Anterior cingulate cortex (tissue), 58 donors: ENCODE data around the gene CCT8L2.
"Not testable (repeated sequence)": the region's sequence is repeated elsewhere in the genome, so short reads cannot be mapped to it uniquely, and the experiment has no call there.

Source experiments
- DNase-seq, 58 donors: peaks; one replicate each; lab custom pipeline; 2025; lab: John Stamatoyannopoulos, UW

The CCT8L2 gene

DNA sequence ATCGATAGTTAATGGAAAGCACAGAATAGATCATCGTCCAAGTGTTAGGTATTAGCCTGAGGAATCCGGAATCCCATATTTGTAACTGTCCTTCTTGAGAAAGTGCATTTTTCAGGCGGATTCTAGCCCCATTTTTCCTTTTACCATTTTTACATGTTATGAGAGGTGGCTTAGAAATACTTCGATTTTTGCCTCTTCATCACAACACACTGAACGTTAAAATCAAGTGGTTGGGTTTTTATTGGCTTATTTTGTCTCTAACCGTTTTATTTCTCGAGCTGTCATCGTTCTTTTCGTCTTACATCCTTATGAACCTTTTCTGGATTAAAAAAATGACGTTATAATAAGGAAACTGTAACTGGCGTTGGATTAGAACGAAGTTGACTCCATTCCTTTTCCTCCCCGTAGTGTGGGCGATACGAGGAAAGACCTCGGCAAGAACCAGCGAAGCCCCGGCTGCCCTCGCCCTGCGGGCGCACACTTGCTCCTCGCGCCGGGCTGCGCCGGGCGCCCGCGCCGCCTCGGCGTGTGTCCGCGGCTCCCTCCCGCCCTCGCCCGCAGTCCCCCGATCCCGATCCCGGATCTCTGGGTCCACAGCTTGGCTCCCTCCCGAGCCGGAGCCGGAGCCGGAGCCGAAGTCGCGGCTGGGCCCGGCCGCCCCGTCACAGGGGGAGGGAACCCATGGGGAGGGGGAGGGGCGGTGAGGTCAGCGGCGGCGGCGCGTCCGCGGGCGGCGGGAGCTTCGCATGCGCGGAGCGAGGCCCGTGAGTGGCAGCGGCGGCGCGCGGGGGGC, 8.2 kb upstream of the CCT8L2 start:
- peak in 50 of 58 donors; percentile 5 to 85 (median 59) for DNase-seq

DNA sequence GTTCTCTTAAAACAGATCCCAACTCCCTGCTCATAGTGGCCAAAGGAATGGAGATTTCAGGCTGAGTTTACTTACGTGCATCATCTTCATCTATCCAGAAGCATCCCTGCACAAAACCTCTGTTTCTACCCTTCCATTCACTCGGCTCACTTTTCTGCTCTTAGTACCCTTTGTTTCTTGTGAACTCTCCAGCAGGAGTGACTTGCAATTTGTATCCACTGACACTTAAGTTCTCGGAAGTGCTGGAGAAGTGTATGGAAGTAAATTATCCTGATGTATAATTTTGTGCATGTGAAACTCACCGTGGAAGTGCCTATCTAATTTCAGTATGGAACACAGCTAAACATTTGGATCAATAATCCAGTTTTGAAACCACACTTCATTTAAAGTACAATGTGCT, 7.0 kb upstream of the CCT8L2 start:
- DNase-seq = not testable (repeated sequence)

DNA sequence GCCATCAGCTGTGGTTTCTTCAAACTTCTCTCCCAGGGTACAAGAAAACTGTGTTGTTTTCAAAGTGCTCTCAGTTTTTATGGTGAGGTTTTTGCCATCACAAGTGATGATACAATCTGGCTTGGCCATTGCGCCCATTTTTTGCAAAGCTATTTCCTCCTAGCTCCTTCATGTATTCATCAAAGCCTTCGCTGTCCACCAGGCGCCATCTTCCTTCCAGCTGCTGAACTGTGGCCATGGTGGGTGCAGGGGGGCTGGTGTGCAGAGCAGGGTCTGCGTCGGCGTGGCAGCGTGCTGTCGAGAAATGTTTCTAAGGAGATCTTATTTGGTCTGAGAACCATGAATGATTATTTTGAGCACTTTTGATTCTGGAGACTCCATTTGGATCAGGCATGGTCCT, 2.6 kb upstream of the CCT8L2 start:
- not testable (repeated sequence) for DNase-seq

DNA sequence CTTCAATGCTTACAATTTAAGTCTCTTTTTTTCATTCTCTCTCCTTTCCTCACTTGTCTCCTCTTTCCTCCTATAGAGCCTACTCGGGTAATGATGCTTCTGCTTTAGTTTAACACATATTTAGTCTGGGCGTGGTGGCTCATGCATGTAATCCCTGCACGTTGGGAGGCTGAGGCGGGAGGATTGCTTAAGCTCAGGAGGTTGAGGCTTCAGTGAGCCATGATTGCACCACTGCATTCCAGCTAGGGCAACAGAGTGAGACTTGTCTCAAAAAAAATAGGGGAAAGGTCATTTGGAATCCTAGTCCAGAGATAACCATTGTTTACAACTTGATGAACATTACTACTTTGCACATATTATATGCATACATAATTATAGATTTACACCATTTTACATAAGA, 1.4 kb upstream of the CCT8L2 start:
- no peak for DNase-seq

DNA sequence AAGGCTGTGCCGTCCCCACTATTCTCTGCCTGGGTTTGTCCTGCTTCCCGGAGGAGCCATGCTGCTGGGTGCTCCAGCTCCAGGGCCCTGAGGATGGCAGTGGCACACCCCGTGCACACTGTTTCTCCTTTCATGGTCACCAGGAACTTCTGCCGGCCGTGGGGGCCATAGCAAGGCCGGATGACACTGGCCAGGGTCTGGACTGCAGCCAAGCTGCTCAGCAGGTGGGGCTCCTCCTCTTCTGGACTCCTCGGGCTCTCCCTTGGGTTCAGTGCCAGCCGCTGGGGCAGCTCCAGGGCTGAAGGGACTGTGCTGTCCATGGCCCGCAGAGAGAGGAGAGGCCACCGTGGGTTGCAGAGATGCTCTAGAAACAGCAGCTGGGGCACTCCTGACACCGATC, 379 bp downstream of the CCT8L2 start:
- DNase-seq = not testable (repeated sequence)

DNA sequence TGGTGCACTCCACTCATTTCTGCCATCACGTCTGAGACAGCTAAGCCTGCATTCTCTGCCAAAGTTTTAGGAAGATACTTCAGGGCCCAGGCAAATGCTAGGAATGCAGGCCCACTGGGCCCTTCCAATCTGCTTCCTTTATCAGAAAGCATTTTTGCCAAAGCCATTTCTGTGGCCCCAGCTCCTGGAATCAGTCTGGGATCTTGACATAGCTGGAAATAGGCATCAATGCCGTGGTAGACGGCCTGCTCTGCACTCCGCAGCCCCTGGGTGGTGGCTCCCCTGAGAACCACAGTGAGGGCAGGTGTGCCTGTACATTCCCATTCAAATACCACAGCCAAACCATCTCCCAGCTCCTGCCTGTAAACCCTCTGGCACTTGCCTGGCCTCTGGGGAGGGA, 1.5 kb downstream of the CCT8L2 start:
- not testable (repeated sequence) for DNase-seq

DNA sequence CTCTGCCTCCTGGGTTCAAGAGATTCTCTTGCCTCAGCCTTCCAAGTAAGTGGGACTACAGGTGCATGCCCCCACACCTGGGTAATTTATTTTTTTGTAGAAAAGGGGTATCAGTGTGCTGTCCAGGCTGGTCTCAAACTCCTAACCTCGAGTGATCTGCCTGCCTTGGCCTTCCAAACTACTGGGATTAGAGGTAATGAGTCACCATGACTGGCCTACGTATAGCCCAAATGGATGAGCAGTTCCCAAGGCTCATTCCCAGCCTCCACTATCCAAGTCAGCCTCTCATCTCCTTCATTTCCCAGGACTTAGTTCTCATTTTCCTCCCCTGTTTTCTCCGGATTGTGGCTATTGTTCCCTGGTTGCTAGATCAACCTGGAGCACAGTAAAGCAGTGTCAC, 5.6 kb downstream of the CCT8L2 start:
- no peak for DNase-seq

DNA sequence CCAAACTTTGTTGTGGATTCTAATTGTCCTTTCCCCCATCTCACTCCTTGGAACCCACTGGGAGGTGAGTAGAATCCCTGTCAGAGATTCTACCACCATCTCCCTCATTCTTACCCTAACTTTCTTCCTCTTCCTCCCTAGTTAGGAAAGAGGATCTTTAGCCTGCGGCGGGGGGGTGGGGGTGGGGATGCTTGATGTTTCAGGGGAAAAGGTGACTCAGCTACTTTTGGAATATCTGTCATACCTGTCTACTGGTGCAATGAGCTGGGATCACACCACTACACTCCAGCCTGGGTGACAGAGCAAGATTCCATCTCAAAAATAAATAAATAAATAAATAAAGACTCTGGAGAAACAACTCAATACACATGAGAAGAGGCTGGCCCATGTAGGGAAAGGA, 6.4 kb downstream of the CCT8L2 start:
- DNase-seq = no peak

DNA sequence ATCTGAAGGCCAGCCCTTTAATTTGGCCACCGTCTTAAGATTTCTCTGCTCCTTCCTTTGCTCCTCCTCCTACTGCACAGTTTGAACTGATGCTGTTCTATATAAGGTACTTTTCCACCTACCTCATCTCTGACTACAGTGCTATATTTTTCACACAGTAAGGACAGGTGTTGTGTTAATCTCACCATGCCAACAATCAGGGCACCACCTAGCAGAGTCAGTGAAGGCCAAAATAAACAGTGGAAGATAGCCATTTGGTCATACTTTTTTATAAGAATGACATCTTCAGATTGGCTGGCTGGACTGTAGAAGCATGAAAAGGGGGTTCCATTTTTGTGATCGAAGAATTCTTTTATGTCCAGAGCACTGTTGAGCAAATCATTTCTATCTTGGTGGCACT, 11.7 kb downstream of the CCT8L2 start:
- DNase-seq = not testable (repeated sequence)

DNA sequence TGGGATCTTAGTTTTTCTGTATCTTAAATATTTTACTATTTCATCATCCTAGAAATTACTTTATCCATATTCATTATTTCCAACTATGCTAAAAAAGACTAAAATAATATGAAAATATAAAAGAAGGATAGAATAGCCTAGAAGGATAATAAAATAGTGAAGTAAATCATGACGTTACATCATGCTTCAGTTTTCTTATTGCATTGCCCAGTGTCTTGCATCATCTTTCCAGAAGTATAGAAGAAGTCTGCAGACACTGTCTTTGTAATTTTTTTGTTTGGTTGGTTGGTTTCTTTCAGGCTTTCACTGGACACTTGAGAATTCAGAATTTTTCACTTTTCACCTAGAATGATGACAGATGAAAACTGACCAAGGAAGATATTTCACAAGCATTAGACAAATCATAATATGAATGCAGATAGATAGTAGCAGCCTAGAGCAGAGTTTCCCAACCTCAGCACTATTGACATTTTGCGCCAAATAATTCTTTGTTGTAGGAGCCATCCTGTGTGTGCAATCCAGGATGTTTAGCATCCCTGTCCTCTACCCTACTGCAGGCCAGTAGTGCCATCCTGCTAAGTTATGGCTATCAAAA, 23.3 kb downstream of the CCT8L2 start:
- DNase-seq = not testable (repeated sequence)

DNA sequence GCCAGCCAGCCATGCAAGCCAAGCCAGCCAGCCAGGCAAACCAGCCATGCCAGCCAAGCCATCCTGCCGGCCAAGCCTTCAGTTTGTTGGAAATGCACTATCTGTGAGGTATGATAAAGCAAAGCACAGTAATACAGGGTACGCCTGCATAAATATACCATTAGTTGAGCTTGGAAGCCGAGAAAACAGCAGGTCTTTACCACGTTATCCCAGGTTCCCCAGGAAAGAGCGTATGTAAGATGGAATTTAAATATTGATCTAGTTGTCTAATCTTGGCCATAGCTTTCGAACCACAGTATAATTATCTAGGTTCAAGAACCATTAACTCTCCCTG, 24.2 kb downstream of the CCT8L2 start:
- DNase-seq = no peak

DNA sequence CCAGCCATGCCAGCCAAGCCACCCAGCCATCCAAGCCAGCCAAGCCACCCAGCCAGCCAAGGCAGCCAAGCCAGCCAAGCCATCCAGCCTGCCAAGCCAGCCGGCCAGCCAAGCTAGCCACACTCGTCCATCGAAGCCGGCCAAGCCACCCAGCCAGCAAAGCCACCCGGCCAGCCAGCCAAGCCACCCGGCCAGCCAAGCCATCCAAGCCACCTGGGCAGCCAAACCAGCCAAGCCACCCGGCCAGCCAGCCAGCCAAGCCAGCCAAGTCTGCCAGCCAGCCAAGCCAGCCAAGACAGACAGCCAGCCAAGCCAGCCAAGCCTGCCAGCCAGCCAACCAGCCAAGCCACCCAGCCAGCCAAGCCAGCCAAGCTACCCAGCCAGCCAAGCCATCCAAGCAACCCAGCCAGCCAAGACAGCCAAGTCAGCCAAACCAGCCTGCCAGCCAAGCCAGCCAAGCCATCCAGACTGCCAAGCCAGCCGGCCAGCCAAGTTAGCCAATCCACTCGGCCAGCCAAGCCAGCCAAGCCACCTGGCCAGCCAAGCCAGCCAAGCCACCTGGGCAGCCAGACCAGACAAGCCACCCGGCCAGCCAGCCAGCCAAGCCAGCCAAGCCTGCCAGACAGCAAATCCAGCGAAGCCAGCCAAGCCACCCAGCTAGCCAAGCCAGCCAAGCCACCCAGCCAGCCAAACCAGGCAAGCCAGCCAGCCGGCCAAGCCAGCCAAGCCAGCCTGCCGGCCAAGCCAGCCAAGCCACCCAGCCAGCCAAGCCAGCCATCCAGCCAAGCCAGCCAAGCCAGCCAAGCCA, 24.8 kb downstream of the CCT8L2 start:
- not testable (repeated sequence) for DNase-seq

DNA sequence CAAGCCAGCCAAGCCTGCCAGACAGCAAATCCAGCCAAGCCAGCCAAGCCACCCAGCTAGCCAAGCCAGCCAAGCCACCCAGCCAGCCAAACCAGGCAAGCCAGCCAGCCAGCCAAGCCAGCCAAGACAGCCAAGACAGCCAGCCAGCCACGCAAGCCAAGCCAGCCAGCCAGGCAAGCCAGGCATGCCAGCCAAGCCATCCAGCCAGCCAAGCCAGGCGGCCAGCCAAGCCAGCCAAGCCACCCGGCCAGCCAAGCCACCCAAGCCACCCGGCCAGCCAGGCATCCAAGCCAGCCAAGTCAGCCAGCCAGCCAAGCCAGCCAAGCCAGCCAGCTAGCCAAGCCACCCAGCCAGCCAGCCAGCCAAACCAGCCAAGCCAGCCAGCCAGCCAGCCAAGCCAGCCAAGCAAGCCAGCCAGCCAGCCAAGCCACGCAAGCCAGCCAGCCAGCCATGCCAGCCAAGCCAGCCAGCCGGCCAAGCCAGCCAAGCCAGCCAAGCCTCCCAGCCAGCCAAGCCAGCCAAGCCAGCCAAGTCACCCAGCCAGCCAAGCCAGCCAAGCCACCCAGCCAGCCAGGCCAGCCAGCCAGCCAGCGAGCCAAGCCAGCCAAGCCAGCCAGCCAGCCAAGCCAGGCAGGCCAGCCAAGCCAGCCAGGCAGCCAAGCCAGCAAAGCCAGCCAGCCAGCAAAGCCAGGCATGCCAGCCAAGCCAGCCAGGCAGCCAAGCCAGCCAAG, 26.0 kb downstream of the CCT8L2 start:
- DNase-seq = not testable (repeated sequence)

DNA sequence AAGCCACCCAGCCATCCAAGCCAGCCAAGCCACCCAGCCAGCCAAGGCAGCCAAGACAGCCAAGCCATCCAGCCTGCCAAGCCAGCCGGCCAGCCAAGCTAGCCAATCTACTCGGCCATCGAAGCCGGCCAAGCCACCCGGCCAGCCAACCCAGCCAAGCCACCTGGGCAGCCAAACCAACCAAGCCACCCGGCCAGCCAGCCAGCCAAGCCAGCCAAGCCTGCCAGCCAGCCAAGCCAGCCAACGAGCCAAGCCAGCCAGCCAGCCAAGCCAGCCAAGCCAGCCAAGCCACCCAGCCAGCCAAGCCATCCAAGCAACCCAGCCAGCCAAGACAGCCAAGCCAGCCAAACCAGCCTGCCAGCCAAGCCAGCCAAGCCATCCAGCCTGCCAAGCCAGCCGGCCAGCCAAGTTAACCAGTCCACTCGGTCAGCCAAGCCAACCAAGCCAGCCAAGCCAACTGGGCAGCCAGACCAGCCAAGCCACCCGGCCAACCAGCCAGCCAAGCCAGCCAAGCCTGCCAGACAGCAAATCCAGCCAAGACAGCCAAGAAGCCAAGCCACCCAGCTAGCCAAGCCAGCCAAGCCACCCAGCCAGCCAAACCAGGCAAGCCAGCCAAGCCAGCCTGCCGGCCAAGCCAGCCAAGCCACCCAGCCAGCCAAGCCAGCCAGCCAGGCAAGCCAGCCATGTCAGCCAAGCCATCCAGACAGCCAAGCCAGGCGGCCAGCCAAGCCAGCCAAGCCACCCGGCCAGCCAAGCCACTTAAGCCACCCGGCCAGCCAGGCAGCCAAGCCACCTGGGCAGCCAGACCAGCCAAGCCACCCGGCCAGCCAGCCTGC, 26.8 kb downstream of the CCT8L2 start:
- not testable (repeated sequence) for DNase-seq

DNA sequence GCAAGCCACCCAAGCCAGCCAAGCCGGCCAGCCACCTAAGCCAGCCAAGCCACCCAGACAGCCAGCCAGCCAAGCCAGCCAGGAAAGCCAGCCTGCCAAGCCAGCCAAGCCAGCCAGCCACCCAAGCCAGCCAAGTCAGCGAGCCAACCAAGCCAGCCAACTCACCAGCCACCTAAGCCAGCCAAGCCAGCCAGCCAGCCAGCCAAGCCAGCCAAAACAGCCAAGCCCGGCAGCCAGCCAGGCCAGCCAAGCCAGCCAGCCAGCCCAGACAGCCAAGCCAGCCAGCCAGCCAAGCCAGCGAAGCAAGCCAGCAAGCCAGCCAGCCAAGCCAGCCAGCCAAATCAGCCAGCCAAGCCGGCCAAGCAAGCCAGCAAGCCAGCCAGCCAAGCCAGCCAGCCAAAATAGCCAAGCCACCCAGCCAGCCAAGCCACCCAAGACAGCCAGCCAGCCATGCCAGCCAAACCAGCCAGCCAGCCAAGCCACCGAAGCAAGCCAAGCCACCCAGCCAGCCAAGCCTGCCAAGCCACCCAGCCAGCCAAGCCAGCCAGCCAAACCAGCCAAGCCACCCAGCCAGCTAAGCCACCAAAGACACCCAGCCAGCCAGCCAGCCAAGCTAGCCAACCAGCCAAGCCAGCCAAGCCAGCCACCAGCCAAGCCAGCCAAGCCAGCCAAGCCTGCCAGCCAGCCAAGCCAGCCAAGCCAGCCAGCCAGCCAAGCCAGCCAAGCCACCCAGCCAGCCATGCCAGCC, 27.6 kb downstream of the CCT8L2 start:
- DNase-seq = not testable (repeated sequence)

DNA sequence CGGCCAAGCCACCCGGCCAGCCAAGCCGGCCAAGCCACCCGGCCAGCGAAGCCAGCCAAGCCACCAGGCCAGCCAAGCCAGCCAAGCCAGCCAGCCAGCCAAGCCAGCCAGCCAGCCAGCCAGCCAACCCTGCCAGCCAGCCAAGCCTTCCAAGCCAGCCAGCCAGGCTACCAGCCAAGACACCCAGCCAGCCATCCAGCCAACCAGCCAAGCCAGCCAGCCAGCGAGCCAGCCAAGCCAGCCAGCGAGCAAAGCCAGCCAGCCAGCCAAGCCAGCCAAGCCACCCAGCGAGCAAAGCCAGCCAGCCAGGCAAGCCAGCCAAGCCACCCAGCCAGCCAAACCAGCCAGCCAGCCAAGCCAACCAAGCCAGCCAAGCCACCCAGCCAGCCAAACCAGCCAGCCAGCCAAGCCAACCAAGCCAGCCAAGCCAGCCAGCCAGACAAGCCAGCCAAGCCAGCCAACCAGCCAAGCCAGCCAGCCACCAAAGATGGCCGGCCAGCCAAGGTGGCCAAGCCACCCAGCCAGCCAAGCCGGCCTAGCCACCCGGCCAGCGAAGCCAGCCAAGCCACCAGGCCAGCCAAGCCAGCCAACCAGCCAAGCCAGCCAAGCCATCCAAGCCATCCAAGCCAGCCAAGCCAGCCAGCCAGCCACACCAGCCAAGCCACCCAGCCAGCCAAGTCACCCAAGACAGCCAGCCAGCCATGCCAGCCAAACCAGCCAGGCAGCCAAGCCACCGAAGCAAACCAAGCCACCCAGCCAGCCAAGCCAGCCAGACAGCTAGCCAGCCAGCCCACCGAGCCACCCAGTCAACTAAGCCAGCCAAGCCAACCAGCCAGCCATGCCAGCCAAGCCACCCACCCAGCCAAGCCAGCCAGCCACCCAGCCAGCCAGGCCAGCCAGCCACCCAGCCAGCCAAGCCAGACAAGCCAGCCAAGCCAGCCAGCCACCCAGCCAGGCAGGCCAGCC, 28.8 kb downstream of the CCT8L2 start:
- no peak for DNase-seq

DNA sequence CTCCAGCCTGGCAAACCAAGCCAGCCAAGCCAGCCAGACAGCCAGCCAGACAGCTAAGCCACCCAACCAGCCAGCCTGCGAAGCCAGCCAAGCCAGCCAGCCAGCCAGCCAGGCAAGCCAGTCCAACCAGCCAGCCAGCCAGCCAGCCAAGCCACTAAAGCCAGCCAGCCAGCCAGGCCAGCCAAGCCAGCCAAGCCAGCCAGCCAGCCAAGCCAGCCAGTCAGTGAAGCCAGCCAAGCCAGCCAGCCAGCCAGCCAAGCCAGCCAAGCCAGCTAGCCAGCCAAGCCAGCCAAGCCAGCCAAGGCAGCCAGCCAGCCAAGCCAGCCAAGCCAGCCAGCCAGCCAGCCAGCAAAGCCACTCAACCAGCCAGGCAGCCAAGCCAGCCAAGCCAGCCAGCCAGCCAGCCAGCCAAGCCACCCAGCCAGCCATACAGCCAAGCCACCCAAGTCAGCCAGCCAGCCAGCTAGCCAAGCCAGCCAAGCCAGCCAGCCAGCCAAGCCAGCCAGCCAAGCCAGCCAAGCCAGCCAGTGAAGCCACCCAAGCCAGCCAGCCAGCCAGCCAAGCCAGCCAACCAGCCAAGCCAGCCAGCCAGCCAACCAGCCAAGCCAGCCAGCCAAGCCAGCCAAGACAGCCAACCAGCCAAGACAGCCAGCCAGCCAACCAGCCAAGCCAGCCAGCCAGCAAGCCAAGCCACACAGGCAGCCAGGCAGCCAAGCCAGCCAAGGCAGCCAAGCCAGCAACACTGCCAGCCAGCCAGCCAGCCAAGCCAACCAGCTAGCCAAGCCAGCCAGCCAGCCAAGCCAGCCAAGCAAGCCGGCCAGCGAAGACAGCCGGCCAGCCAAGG, 29.7 kb downstream of the CCT8L2 start:
- DNase-seq = no peak
